Liver (tissue), 9 donors: ENCODE measurements around the gene TTLL5. TPM values are rescaled to one million over a fixed set of nuclear protein-coding genes. Genes with fewer than 3 reads are reported as not detected.

ENCODE experiments used
- DNase-seq: peaks from one replicate; pipeline ENCODE4 v3.0.0-alpha.2; 2017; ENCODE audit warnings: low spot score
- H3K27ac ChIP-seq, 2 donors: one replicate each; pipeline ENCODE4 v1.7.0; 2013; ENCODE audit warnings: inconsistent platforms in 2 of 2, low read length in 2 of 2, control low read depth in 1 of 2, low read depth in 1 of 2, mild to moderate bottlenecking in 1 of 2
- H3K27me3 ChIP-seq, 4 donors: one replicate each; pipeline versions ENCODE4 v1.6.1 to v1.7.0; 2013; ENCODE audit warnings: low read length in 3 of 4, inconsistent platforms in 1 of 4, mild to moderate bottlenecking in 1 of 4, moderate library complexity in 1 of 4; ENCODE audit not compliant: control insufficient read depth in 4 of 4, insufficient read depth in 4 of 4
- H3K36me3 ChIP-seq, 4 donors: one replicate each; pipeline versions ENCODE4 v1.6.1 to v1.7.0; 2013; ENCODE audit warnings: low read length in 3 of 4, mild to moderate bottlenecking in 3 of 4, low read depth in 1 of 4, moderate library complexity in 1 of 4; ENCODE audit not compliant: control insufficient read depth in 4 of 4, insufficient read depth in 3 of 4
- H3K4me1 ChIP-seq, 4 donors: one replicate each; pipeline versions ENCODE4 v1.6.1 to v1.7.0; 2013; ENCODE audit warnings: low read length in 3 of 4, mild to moderate bottlenecking in 3 of 4, moderate library complexity in 1 of 4; ENCODE audit not compliant: control insufficient read depth in 4 of 4, insufficient read depth in 4 of 4
- H3K4me3 ChIP-seq, 3 donors: one replicate each; pipeline versions ENCODE4 v1.6.1 to v1.7.0; 2013; ENCODE audit warnings: low read length in 3 of 3, control low read depth in 1 of 3, low read depth in 1 of 3, mild to moderate bottlenecking in 1 of 3
- H3K9ac ChIP-seq, 2 donors: one replicate each; pipeline ENCODE4 v1.7.0; 2013; ENCODE audit warnings: low read length in 2 of 2, mild to moderate bottlenecking in 2 of 2, moderate library complexity in 2 of 2, control low read depth in 1 of 2, low read depth in 1 of 2
- H3K9me3 ChIP-seq, 4 donors: one replicate each; pipeline versions ENCODE4 v1.6.1 to v1.7.0; 2013; ENCODE audit warnings: low read length in 3 of 4; ENCODE audit not compliant: control insufficient read depth in 4 of 4
- EGR1 ChIP-seq, 2 donors: IDR thresholded peaks; 2 replicates each; pipeline ENCODE4 v1.6.1; 2016 to 2018; ENCODE audit warnings: antibody characterized with exemption in 2 of 2, low read depth in 2 of 2
- FOXA1 ChIP-seq: IDR thresholded peaks from 2 replicates; pipeline ENCODE4 v1.6.1; 2016; ENCODE audit warnings: antibody characterized with exemption
- FOXA2 ChIP-seq: IDR thresholded peaks from 2 replicates; pipeline ENCODE4 v1.6.1; 2016; ENCODE audit warnings: antibody characterized with exemption
- GABPA ChIP-seq, 2 donors: IDR thresholded peaks in 1 of 2; conservative IDR thresholded peaks in 1 of 2; 2 replicates each; pipeline ENCODE4 v1.6.1; 2016; ENCODE audit warnings: antibody characterized with exemption in 2 of 2, mild to moderate bottlenecking in 1 of 2, moderate library complexity in 1 of 2
- HNF4A ChIP-seq, 2 donors: conservative IDR thresholded peaks; 2 replicates each; pipeline ENCODE4 v1.6.1; 2016; ENCODE audit warnings: antibody characterized with exemption in 2 of 2, mild to moderate bottlenecking in 2 of 2
- HNF4G ChIP-seq: IDR thresholded peaks from 2 replicates; pipeline ENCODE4 v1.6.1; 2016; ENCODE audit warnings: antibody characterized with exemption
- JUND ChIP-seq, 2 donors: IDR thresholded peaks; 2 replicates each; pipeline ENCODE4 v1.6.1; 2016; ENCODE audit warnings: antibody characterized with exemption in 2 of 2
- NR2F2 ChIP-seq: IDR thresholded peaks from 2 replicates; pipeline ENCODE4 v1.6.1; 2016; ENCODE audit warnings: antibody characterized with exemption
- RAD21 ChIP-seq, 2 donors: IDR thresholded peaks; 2 replicates each; pipeline ENCODE4 v1.6.1; 2016; ENCODE audit warnings: antibody characterized with exemption in 2 of 2, mild to moderate bottlenecking in 2 of 2
- RXRA ChIP-seq, 2 donors: IDR thresholded peaks; 2 replicates each; pipeline ENCODE4 v1.6.1; 2017 to 2018; ENCODE audit warnings: antibody characterized with exemption in 2 of 2, mild to moderate bottlenecking in 1 of 2
- SP1 ChIP-seq: IDR thresholded peaks from 2 replicates; pipeline ENCODE4 v1.6.1; 2018; ENCODE audit warnings: antibody characterized with exemption, mild to moderate bottlenecking
- TAF1 ChIP-seq: conservative IDR thresholded peaks from 2 replicates; pipeline ENCODE4 v1.6.1; 2016; ENCODE audit warnings: antibody characterized with exemption, mild to moderate bottlenecking
- YY1 ChIP-seq: IDR thresholded peaks from 2 replicates; pipeline ENCODE4 v1.6.1; 2016; ENCODE audit warnings: antibody characterized with exemption, mild to moderate bottlenecking
- WGBS: extraction: QIAGEN DNeasy Blood & Tissue Kit; methylation state at CpG from one replicate; pipeline ENCODE4 v1.1.7; 2013; 5-methylcytosine and 5-hydroxymethylcytosine counted together
- polyA plus RNA-seq, 2 donors: library from polyadenylated mRNA; stranded (reverse) in 1 of 2; unstranded in 1 of 2; fragments of 200-250 nt in 1 of 2; fragments of >200 nt in 1 of 2; fragmentation: Nextera tagmentation in 1 of 2; extraction: Ambion mirVana in 1 of 2; gene quantifications; one replicate each; pipeline versions ENCODE4 v1.2.1 to v1.2.3, GENCODE V29; 2013 to 2015
- total RNA-seq, 2 donors: library from RNA; depleted of rRNA; stranded (reverse); fragments of >200 nt; gene quantifications; one replicate each; pipeline ENCODE4 v1.2.3, GENCODE V29; 2014
- TF ChIP-seq, protein P1 (sequence below): IDR thresholded peaks from 2 replicates; pipeline ENCODE4 v1.6.1; 2016; ENCODE audit warnings: antibody characterized with exemption, mild to moderate bottlenecking
- TF ChIP-seq, protein P2 (sequence below): IDR thresholded peaks from 2 replicates; pipeline ENCODE4 v1.6.1; 2016; ENCODE audit warnings: antibody characterized with exemption
- TF ChIP-seq, protein P3 (sequence below): fragments of 150-350 bp; IDR thresholded peaks from 2 replicates; pipeline ENCODE4 v1.5.1; 2017; ENCODE audit warnings: improper control_type of control experiment, low read depth, low read length; ENCODE audit not compliant: missing input control
- TF ChIP-seq, protein P4 (sequence below): IDR thresholded peaks from 2 replicates; pipeline ENCODE4 v1.6.1; 2016; ENCODE audit warnings: antibody characterized with exemption
- TF ChIP-seq, protein P5 (sequence below): IDR thresholded peaks from 2 replicates; pipeline ENCODE4 v1.6.1; 2016; ENCODE audit warnings: antibody characterized with exemption
- donor health status: healthy.
- donor health status: healthy.
- donor health status: healthy.
- donor health status: healthy.
- donor health status: healthy.

Gene TTLL5
- total and polyA plus RNA-seq, 4 donors: 4.3 to 14.2 (median 9.8) TPM

DNA sequence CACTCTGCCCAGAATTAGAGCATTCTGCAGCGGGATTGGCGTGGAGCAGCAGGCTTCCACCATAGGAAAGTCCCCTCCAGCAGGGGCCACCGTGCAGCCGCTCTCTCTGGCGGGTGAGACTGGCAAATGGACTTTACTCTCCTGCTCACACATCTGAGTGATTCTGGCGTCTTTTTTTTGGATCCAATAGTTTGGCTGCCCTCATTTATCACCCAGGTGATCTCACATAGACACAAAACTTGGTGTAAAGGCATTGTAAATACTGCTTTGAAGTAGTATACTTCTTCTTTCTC lies 190.5 kb downstream of the TTLL5 start:
- no peaks in the 10 kb centered on the region for H3K27me3 ChIP-seq
- no peaks in the 10 kb centered on the region for H3K9me3 ChIP-seq
- H3K9ac ChIP-seq: no peak overlapping the region
- WGBS: 79% methylated on average over 6 of the region's 6 CpGs
- no peak overlapping the region for H3K27ac ChIP-seq
- DNase-seq: no peak
- no peaks in the 10 kb centered on the region for H3K4me1 ChIP-seq
- no peak for TF ChIP-seq GABPA (IDR thresholded peaks at IDR 0.05 in 1 of 2, conservative IDR thresholded peaks at IDR 0.05 in 1 of 2)
- TF ChIP-seq EGR1 (IDR thresholded peaks at IDR 0.05; ENCODE audit: low read depth in 2 of 2): no peak
- peak; percentile 53 to 58 for TF ChIP-seq HNF4A (conservative IDR thresholded peaks at IDR 0.05)
- peaks cover 0 to 2% (median 0%) of the 10 kb centered on the region in 4 donors for H3K36me3 ChIP-seq
- no peak overlapping the region for H3K4me3 ChIP-seq

DNA sequence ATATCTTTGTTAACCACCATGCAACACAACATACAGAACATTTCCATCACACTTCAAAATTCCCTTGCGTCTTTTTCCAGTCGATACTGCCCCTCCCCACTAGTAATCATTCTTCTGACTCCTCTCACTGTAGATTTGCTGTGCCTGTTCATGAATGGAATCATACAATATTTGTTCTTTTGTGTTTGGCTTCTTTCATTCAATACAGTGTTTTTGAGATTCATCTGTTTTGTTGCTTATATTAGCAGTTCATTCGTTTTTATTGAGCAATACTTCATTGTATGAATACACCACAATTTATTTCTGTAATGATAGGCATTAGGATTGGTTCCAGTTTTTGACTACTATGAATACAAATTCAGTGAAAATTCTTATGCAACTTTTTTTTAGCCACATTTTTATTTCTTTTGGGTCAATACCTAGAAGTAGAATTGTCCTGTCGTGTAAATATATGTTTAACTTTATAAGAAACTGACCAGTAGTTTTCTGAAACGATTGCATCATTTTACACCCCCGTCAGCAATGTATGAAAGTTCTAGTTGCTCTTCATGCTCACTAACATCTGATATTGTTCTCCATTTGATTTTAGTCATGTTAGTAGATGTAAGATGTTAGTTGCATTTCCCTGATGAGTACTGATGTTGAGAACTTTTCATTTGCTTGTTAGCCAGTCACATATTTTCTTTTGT lies 193.2 kb downstream of the TTLL5 start:
- Histone ChIP-seq H3K4me1 (no peaks in the 10 kb centered on the region), H3K27me3 (no peaks in the 10 kb centered on the region), H3K9me3 (no peaks in the 10 kb centered on the region), H3K27ac (no peak overlapping the region), H3K36me3 (no peaks in the 10 kb centered on the region), H3K4me3 (no peak overlapping the region), H3K9ac (no peak overlapping the region)
- no peak for DNase-seq
- 85% methylated on average over 6 of the region's 6 CpGs for WGBS
- TF ChIP-seq RAD21 (IDR thresholded peaks at IDR 0.05): no peak
- TF ChIP-seq TAF1: no peak
- TF ChIP-seq, protein P1, sequence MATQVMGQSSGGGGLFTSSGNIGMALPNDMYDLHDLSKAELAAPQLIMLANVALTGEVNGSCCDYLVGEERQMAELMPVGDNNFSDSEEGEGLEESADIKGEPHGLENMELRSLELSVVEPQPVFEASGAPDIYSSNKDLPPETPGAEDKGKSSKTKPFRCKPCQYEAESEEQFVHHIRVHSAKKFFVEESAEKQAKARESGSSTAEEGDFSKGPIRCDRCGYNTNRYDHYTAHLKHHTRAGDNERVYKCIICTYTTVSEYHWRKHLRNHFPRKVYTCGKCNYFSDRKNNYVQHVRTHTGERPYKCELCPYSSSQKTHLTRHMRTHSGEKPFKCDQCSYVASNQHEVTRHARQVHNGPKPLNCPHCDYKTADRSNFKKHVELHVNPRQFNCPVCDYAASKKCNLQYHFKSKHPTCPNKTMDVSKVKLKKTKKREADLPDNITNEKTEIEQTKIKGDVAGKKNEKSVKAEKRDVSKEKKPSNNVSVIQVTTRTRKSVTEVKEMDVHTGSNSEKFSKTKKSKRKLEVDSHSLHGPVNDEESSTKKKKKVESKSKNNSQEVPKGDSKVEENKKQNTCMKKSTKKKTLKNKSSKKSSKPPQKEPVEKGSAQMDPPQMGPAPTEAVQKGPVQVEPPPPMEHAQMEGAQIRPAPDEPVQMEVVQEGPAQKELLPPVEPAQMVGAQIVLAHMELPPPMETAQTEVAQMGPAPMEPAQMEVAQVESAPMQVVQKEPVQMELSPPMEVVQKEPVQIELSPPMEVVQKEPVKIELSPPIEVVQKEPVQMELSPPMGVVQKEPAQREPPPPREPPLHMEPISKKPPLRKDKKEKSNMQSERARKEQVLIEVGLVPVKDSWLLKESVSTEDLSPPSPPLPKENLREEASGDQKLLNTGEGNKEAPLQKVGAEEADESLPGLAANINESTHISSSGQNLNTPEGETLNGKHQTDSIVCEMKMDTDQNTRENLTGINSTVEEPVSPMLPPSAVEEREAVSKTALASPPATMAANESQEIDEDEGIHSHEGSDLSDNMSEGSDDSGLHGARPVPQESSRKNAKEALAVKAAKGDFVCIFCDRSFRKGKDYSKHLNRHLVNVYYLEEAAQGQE: no peak
- TF ChIP-seq HNF4A (conservative IDR thresholded peaks at IDR 0.05): no peak
- TF ChIP-seq NR2F2: no peak
- TF ChIP-seq FOXA1: no peak
- TF ChIP-seq, protein P2, sequence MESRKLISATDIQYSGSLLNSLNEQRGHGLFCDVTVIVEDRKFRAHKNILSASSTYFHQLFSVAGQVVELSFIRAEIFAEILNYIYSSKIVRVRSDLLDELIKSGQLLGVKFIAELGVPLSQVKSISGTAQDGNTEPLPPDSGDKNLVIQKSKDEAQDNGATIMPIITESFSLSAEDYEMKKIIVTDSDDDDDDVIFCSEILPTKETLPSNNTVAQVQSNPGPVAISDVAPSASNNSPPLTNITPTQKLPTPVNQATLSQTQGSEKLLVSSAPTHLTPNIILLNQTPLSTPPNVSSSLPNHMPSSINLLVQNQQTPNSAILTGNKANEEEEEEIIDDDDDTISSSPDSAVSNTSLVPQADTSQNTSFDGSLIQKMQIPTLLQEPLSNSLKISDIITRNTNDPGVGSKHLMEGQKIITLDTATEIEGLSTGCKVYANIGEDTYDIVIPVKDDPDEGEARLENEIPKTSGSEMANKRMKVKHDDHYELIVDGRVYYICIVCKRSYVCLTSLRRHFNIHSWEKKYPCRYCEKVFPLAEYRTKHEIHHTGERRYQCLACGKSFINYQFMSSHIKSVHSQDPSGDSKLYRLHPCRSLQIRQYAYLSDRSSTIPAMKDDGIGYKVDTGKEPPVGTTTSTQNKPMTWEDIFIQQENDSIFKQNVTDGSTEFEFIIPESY: no peak
- no peak for TF ChIP-seq YY1
- TF ChIP-seq, protein P3, sequence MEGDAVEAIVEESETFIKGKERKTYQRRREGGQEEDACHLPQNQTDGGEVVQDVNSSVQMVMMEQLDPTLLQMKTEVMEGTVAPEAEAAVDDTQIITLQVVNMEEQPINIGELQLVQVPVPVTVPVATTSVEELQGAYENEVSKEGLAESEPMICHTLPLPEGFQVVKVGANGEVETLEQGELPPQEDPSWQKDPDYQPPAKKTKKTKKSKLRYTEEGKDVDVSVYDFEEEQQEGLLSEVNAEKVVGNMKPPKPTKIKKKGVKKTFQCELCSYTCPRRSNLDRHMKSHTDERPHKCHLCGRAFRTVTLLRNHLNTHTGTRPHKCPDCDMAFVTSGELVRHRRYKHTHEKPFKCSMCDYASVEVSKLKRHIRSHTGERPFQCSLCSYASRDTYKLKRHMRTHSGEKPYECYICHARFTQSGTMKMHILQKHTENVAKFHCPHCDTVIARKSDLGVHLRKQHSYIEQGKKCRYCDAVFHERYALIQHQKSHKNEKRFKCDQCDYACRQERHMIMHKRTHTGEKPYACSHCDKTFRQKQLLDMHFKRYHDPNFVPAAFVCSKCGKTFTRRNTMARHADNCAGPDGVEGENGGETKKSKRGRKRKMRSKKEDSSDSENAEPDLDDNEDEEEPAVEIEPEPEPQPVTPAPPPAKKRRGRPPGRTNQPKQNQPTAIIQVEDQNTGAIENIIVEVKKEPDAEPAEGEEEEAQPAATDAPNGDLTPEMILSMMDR: no peak
- TF ChIP-seq EGR1 (IDR thresholded peaks at IDR 0.05; ENCODE audit: low read depth in 2 of 2): no peak
- no peak for TF ChIP-seq SP1
- TF ChIP-seq, protein P4, sequence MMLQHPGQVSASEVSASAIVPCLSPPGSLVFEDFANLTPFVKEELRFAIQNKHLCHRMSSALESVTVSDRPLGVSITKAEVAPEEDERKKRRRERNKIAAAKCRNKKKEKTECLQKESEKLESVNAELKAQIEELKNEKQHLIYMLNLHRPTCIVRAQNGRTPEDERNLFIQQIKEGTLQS: no peak
- no peak for TF ChIP-seq HNF4G
- no peak for TF ChIP-seq JUND (IDR thresholded peaks at IDR 0.05)
- TF ChIP-seq RXRA (IDR thresholded peaks at IDR 0.05): no peak
- TF ChIP-seq GABPA (IDR thresholded peaks at IDR 0.05 in 1 of 2, conservative IDR thresholded peaks at IDR 0.05 in 1 of 2): no peak
- TF ChIP-seq, protein P5, sequence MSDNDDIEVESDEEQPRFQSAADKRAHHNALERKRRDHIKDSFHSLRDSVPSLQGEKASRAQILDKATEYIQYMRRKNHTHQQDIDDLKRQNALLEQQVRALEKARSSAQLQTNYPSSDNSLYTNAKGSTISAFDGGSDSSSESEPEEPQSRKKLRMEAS: no peak
- TF ChIP-seq FOXA2: no peak
